PFSK-1 (cell line): ENCODE measurements around the gene RPLP2.

Experiments
- POLR2AphosphoS5 ChIP-seq: IDR thresholded peaks from 2 replicates; pipeline ENCODE4 v1.6.1; 2012; ENCODE audit warnings: low read depth, mild to moderate bottlenecking, control low read depth, low read length, moderate library complexity
- TAF1 ChIP-seq: IDR thresholded peaks from 2 replicates; pipeline ENCODE4 v1.6.1; 2012; ENCODE audit warnings: low read length, control low read depth, borderline replicate concordance; ENCODE audit not compliant: insufficient read depth
- TF ChIP-seq, protein P1 (sequence below), 2 experiments: IDR thresholded peaks; 2 replicates each; pipeline versions ENCODE4 v1.6.1 to v1.8.0; 2011 to 2012; ENCODE audit warnings: low read depth in 2 of 2, low read length in 2 of 2, control low read depth in 1 of 2, inconsistent platforms in 1 of 2, mild to moderate bottlenecking in 1 of 2, moderate library complexity in 1 of 2; ENCODE audit not compliant: insufficient read depth in 1 of 2

DNA sequence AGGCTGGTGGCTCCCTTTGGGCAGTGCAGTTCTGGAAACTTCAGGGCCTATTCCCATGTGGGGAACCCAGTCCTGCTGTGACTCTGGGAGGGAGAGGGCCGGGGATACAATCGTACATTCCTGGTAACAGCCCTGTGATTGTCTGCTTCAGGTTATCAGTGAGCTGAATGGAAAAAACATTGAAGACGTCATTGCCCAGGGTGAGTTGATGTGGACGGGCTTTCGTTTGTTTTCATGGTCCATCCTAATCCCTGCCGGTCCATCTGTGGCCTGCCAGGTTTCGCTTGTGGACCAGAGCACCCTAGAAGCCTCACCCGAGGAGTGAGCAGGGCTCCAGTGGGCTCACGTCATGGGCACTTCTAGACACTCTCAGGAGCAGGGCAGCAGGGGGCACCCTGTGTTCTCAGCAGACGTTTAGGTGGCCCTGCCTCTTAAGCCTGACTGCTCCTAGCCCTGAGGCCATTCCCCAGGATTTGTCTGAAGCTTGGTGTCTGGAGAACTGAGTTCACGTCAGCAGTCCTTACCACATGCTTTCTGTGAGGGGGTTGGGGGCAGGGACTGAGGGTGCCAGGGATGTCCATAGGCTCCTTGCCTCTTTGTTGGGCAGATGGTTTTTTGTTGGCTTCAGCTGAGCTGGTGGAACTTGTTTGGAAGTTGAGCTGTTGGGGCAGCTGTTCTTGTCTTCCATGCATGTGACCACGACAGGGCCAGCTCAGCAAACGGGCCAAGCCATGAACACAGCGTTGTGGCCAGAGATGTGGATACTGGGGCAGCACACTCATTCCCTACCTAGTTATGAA is 1.9 kb downstream of the RPLP2 start:
- no peak; the same call in 1 of the 2 replicates for TF ChIP-seq POLR2AphosphoS5
- TF ChIP-seq TAF1: no peak
- TF ChIP-seq, protein P1, sequence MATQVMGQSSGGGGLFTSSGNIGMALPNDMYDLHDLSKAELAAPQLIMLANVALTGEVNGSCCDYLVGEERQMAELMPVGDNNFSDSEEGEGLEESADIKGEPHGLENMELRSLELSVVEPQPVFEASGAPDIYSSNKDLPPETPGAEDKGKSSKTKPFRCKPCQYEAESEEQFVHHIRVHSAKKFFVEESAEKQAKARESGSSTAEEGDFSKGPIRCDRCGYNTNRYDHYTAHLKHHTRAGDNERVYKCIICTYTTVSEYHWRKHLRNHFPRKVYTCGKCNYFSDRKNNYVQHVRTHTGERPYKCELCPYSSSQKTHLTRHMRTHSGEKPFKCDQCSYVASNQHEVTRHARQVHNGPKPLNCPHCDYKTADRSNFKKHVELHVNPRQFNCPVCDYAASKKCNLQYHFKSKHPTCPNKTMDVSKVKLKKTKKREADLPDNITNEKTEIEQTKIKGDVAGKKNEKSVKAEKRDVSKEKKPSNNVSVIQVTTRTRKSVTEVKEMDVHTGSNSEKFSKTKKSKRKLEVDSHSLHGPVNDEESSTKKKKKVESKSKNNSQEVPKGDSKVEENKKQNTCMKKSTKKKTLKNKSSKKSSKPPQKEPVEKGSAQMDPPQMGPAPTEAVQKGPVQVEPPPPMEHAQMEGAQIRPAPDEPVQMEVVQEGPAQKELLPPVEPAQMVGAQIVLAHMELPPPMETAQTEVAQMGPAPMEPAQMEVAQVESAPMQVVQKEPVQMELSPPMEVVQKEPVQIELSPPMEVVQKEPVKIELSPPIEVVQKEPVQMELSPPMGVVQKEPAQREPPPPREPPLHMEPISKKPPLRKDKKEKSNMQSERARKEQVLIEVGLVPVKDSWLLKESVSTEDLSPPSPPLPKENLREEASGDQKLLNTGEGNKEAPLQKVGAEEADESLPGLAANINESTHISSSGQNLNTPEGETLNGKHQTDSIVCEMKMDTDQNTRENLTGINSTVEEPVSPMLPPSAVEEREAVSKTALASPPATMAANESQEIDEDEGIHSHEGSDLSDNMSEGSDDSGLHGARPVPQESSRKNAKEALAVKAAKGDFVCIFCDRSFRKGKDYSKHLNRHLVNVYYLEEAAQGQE (IDR thresholded peaks at IDR 0.05; ENCODE audit: insufficient read depth in 1 of 2, low read depth in 2 of 2, low read length in 2 of 2): no peak
